K562 (cell line): Measurements from ENCODE around the gene PRSS27. TPM values are rescaled to one million over a fixed set of nuclear protein-coding genes. Genes with fewer than 3 reads are reported as not detected.

Source experiments
- CHCHD3 ChIP-seq: fragments of 250-450 bp; sonication (Bioruptor Pico); IDR thresholded peaks from 2 replicates; pipeline ENCODE4 v2.1.2; 2022; ENCODE audit warnings: mild to moderate bottlenecking
- ELF2 ChIP-seq: fragments of 250-450 bp; sonication (Bioruptor Pico); IDR thresholded peaks from 2 replicates; pipeline ENCODE4 v1.5.0; 2021; ENCODE audit warnings: mild to moderate bottlenecking
- GATAD2B ChIP-seq: fragments of 450-650 bp; IDR thresholded peaks from 2 replicates; pipeline ENCODE4 v1.6.1; 2017; ENCODE audit warnings: mild to moderate bottlenecking, borderline replicate concordance
- HNRNPH1 ChIP-seq: fragments of 200-400 bp; formaldehyde crosslinking; optimal IDR thresholded peaks from 2 replicates; pipeline ENCODE3; 2017; ENCODE audit warnings: low read depth, mild to moderate bottlenecking, low read length, moderate library complexity
- HNRNPK ChIP-seq: fragments of 200-400 bp; formaldehyde crosslinking; IDR thresholded peaks from one replicate; pipeline ENCODE4 v1.6.1; 2018; ENCODE audit warnings: mild to moderate bottlenecking, low read depth, low read length; ENCODE audit not compliant: poor library complexity, severe bottlenecking
- HOXB6 ChIP-seq: fragments of 250-450 bp; sonication (Bioruptor Pico); IDR thresholded peaks from 2 replicates; pipeline ENCODE4 v1.5.1; 2022; ENCODE audit warnings: mild to moderate bottlenecking, borderline replicate concordance
- ILK ChIP-seq: fragments of 450-650 bp; IDR thresholded peaks from 2 replicates; pipeline ENCODE4 v1.6.1; 2016; ENCODE audit warnings: missing genetic modification characterization, low read depth, mild to moderate bottlenecking, missing compliant biosample characterization, moderate library complexity, borderline replicate concordance
- KLF10 ChIP-seq: fragments of 250-450 bp; sonication (Bioruptor Pico); IDR thresholded peaks from 2 replicates; pipeline ENCODE4 v1.6.1; 2021; ENCODE audit warnings: matching md5 sums
- MCM2 ChIP-seq: fragments of 450-650 bp; IDR thresholded peaks from 2 replicates; pipeline ENCODE4 v1.6.1; 2017; ENCODE audit warnings: low read depth, mild to moderate bottlenecking
- PCBP2 ChIP-seq: fragments of 200-400 bp; formaldehyde crosslinking; IDR thresholded peaks from 2 replicates; pipeline ENCODE4 v1.6.1; 2018; ENCODE audit warnings: low read length, low read depth, mild to moderate bottlenecking, moderate library complexity; ENCODE audit not compliant: poor library complexity, severe bottlenecking
- RNF2 ChIP-seq: sonication (generic); IDR thresholded peaks from 2 replicates; pipeline ENCODE4 v1.6.1; 2016
- SAFB ChIP-seq: fragments of 200-400 bp; formaldehyde crosslinking; IDR thresholded peaks from 2 replicates; pipeline ENCODE4 v1.6.1; 2017; ENCODE audit warnings: low read depth, low read length, borderline replicate concordance
- SNRNP70 ChIP-seq: fragments of 200-400 bp; formaldehyde crosslinking; optimal IDR thresholded peaks from 2 replicates; pipeline ENCODE3; 2017; ENCODE audit warnings: low read depth, low read length
- SRSF9 ChIP-seq: fragments of 200-400 bp; formaldehyde crosslinking; IDR thresholded peaks from 2 replicates; pipeline ENCODE4 v1.6.1; 2017; ENCODE audit warnings: low read depth, low read length, borderline replicate concordance
- TAF1 ChIP-seq: IDR thresholded peaks from 2 replicates; pipeline ENCODE4 v1.6.1; 2011; ENCODE audit warnings: mild to moderate bottlenecking, low read length, moderate library complexity; ENCODE audit not compliant: insufficient read depth, control insufficient read depth, severe bottlenecking; ENCODE audit errors: extremely low read depth
- ZNF212 ChIP-seq: fragments of 450-650 bp; formaldehyde crosslinking; IDR thresholded peaks from 2 replicates; pipeline ENCODE4 v1.4.0; 2020; ENCODE audit warnings: mild to moderate bottlenecking
- ZNF561 ChIP-seq: fragments of 450-650 bp; formaldehyde crosslinking; conservative IDR thresholded peaks from 2 replicates; pipeline ENCODE4 v1.4.0; 2020; ENCODE audit warnings: mild to moderate bottlenecking, moderate library complexity
- ZNF766 ChIP-seq: fragments of 200-800 bp; sonication (Bioruptor generic); conservative IDR thresholded peaks from 2 replicates; pipeline ENCODE4 v1.6.1; 2016; ENCODE audit warnings: missing genetic modification characterization, missing compliant biosample characterization
- polyA plus RNA-seq, 8 experiments: library from polyadenylated mRNA; depleted of rRNA in 4 of 8; stranded (reverse) in 5 of 8; unstranded in 3 of 8; fragments of >200 nt; fragmentation: Nextera tagmentation in 2 of 8; fragmentation: Illumina TruSeq in 1 of 8; extraction: Ambion mirVana in 2 of 8; extraction: Trizol in 1 of 8; gene quantifications; 2 replicates each; pipeline versions ENCODE4 v1.2.1 to v1.2.3, GENCODE V29; 2011 to 2014; ENCODE audit warnings: inconsistent platforms in 1 of 8, missing spikeins in 1 of 8
- total RNA-seq, 7 experiments: library from RNA; depleted of rRNA in 6 of 7; stranded (reverse); fragments of >200 nt in 6 of 7; fragmentation: Illumina TruSeq in 2 of 7; extraction: Trizol in 2 of 7; gene quantifications; 2 replicates each; pipeline versions ENCODE4 v1.2.1 to v1.2.3, GENCODE V29; 2011 to 2021; ENCODE audit warnings: low replicate concordance in 1 of 7
- TF ChIP-seq, protein P1 (sequence below): fragments of 450-650 bp; formaldehyde crosslinking; IDR thresholded peaks from 2 replicates; pipeline ENCODE4 v1.4.0; 2022; ENCODE audit warnings: missing genetic modification characterization
- TF ChIP-seq, protein P2 (sequence below): fragments of 450-650 bp; IDR thresholded peaks from 2 replicates; pipeline ENCODE4 v1.6.1; 2016; ENCODE audit warnings: mild to moderate bottlenecking
- TF ChIP-seq, protein P3 (sequence below), 2 experiments: IDR thresholded peaks; 2 replicates each; pipeline ENCODE4 v1.6.1; 2011; ENCODE audit warnings: borderline replicate concordance in 1 of 2, control low read depth in 1 of 2, low read depth in 1 of 2, low read length in 1 of 2, mild to moderate bottlenecking in 1 of 2, mixed read lengths in 1 of 2, moderate library complexity in 1 of 2; ENCODE audit not compliant: insufficient read depth in 1 of 2, insufficient read length in 1 of 2, poor library complexity in 1 of 2, severe bottlenecking in 1 of 2; ENCODE audit errors: extremely low read depth in 1 of 2

The PRSS27 gene
- total and polyA plus RNA-seq, 9 of the 15 experiments (the other 6 are each of a cell fraction or from before 2014, with no cell fraction given): 0.09 to 0.20 (median 0.17) TPM; not detected in 5

DNA sequence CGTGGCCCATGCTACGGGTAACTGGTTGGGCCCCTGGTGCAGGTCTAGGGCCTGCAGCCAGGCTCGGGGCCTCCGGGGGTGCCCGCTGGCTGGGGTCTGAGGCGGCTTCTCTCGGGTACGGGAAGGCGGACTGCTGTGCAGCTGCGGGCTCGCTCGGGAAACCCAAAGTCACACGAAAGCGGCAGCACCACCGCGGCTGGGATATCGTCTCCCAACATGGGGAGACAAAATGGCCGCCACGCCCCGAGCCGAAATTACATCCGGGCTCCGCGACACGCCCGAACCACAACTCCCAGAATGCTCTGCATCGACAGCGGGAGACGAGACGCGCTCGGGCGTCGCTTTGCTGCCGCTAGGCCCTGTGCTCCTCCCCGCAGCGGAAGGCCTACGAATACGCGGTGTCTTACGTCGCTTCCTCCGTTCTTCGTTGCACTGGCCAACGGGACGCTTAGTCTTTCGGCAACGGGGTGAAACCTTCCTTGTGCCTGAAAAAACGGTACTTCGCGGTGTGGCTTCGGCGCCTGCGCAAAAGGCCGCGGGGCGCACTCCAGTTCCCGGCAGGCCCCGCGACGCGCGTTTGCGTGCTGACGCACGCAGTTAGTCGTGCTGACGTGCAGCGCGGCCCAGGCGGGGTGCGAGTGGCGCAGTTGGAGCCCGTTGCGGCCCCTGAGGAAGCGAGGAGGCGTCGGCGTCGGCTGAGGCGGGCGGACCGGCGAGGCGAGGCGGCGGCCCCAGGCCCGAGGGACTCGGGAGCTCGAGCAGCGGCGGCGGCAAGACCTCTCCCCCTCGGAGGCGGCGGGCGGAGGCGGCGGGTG is 32.2 kb upstream of the PRSS27 start, which contains the start of gene SRRM2 (continued):
- TF ChIP-seq TAF1: peak; percentile 12
- TF ChIP-seq GATAD2B: peak; percentile 74
- no peak for TF ChIP-seq PCBP2
- TF ChIP-seq, protein P1, sequence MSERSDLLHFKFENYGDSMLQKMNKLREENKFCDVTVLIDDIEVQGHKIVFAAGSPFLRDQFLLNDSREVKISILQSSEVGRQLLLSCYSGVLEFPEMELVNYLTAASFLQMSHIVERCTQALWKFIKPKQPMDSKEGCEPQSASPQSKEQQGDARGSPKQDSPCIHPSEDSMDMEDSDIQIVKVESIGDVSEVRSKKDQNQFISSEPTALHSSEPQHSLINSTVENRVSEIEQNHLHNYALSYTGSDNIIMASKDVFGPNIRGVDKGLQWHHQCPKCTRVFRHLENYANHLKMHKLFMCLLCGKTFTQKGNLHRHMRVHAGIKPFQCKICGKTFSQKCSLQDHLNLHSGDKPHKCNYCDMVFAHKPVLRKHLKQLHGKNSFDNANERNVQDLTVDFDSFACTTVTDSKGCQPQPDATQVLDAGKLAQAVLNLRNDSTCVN (CRISPR knock-in tag): no peak
- TF ChIP-seq, protein P2, sequence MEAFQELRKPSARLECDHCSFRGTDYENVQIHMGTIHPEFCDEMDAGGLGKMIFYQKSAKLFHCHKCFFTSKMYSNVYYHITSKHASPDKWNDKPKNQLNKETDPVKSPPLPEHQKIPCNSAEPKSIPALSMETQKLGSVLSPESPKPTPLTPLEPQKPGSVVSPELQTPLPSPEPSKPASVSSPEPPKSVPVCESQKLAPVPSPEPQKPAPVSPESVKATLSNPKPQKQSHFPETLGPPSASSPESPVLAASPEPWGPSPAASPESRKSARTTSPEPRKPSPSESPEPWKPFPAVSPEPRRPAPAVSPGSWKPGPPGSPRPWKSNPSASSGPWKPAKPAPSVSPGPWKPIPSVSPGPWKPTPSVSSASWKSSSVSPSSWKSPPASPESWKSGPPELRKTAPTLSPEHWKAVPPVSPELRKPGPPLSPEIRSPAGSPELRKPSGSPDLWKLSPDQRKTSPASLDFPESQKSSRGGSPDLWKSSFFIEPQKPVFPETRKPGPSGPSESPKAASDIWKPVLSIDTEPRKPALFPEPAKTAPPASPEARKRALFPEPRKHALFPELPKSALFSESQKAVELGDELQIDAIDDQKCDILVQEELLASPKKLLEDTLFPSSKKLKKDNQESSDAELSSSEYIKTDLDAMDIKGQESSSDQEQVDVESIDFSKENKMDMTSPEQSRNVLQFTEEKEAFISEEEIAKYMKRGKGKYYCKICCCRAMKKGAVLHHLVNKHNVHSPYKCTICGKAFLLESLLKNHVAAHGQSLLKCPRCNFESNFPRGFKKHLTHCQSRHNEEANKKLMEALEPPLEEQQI: no peak
- TF ChIP-seq HNRNPK: no peak
- TF ChIP-seq, protein P3, sequence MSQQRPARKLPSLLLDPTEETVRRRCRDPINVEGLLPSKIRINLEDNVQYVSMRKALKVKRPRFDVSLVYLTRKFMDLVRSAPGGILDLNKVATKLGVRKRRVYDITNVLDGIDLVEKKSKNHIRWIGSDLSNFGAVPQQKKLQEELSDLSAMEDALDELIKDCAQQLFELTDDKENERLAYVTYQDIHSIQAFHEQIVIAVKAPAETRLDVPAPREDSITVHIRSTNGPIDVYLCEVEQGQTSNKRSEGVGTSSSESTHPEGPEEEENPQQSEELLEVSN (IDR thresholded peaks at IDR 0.05; ENCODE audit: borderline replicate concordance in 1 of 2, extremely low read depth in 1 of 2, insufficient read depth in 1 of 2, insufficient read length in 1 of 2, low read depth in 1 of 2, low read length in 1 of 2, poor library complexity in 1 of 2, severe bottlenecking in 1 of 2): peak; percentile 80 to 85
- TF ChIP-seq ZNF766 (CRISPR knock-in tag): peak; percentile 91
- no peak for TF ChIP-seq HNRNPH1
- TF ChIP-seq RNF2: peak; percentile 75; the same call in 1 of the 2 replicates
- TF ChIP-seq CHCHD3 (CRISPR knock-in tag): peak; percentile 77; the same call in 1 of the 2 replicates
- no peak for TF ChIP-seq SAFB
- TF ChIP-seq ZNF212: no peak
- no peak for TF ChIP-seq KLF10 (CRISPR knock-in tag)
- peak; percentile 39; the same call in 1 of the 2 replicates for TF ChIP-seq ELF2
- no peak for TF ChIP-seq MCM2
- no peak for TF ChIP-seq HOXB6 (CRISPR knock-in tag)
- no peak for TF ChIP-seq SNRNP70
- TF ChIP-seq ZNF561 (CRISPR knock-in tag): no peak
- TF ChIP-seq ILK (tag): no peak
- TF ChIP-seq SRSF9: no peak
